SW480 (cell line): ENCODE data around the gene ERCC8.
A peak's percentile ranks its signal among the peaks of the same experiment; 100 is the strongest.
"Not testable (repeated sequence)": the region's sequence is repeated elsewhere in the genome, so short reads cannot be mapped to it uniquely, and the experiment has no call there.

Experiments used
- DNase-seq: peaks from one replicate; pipeline ENCODE4 v3.0.0-alpha.2; 2016; ENCODE audit warnings: low spot score

The ERCC8 gene

DNA sequence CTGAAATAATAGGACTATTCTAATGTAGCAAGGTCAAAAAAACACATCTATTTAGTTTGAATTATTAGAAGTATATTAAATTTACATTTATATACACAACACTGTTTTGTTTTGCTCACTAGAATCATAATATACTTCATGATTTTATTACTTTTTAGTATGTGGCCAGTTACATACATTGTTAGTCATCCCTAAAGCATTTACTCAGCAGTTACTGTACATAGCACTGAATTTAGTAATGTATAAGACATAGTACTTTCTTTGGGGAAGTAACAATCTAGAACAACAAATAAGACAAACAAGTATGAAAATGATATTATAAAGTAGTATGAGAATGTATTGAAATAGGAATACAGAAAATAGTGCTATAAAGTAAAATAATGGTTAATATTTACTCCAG is 28.2 kb downstream of the ERCC8 start:
- DNase-seq: no peak

DNA sequence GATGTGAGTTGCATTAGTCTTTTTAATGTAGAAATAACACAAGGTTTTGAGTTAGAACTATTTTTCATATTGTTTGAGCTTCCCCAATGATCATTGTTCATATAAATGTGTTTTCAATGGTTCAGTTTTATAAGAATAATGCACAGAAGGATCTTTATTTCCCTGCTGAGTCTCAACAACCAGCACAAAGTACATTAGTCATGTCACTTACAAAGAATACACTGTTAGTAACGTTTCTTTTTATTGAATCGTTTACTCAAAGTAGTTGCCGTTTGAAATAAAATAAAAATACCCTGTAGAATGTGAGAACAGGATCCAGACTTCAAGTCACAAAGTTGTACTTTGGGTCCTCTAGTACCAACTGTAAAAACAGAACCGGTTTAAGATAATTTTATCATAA is 41.5 kb downstream of the ERCC8 start:
- DNase-seq: no peak

DNA sequence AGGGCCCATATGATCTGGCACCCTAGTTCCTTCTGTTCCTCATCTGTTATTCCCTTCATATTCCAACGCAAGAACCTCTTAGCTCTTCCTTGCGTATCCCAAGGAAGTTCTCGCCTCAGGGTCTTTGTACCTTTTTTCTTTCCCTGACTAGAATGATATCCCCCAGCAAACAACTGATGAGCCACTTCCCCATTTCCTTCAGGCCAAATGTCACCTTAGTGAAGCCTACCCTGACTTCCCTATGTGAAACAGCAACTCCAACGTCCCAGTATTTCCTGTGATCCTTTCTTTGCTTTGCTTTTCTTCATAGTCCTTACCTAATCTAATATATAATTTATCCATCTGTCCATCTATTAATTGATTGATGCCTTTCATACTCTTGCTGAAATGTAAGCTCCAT is 47.9 kb downstream of the ERCC8 start:
- DNase-seq: no peak

DNA sequence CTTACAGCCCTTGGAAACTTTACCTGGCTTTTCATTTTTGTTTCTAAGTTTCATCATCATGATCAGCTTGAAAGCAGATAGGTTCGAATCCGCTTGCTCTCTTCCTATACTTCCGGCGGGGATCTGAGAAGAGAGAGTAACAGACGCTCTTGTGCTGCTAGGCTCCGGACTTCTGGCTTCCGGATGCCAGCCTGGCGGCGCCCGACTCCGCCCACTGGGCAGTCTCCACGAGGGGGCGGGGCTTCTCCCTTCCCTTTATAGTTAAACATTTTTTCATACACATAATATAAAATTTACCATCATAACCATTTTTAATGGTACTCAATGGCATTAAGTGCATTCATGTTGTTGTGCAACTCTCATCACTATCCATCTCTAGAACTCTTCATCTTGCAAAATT is 51.3 kb downstream of the ERCC8 start:
- no peak for DNase-seq

DNA sequence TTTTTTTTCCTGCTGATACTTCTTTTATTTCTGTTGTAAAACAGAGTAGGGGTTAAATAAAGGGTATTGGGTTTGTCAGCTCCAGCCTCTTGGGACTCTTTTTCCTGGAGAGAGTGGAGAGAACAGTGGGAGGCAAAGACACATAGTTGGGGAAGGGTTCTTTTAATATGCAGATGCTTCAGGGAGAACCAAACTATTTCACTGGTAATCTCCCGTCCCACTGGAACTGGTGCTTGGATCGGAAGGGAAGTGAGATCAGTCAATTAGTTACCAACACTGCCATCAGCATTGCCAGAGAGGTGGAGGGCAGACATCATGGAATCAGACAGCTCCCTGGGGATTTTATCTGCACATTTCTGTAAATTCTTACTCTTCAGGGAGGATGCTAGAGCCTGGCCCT is 53.2 kb downstream of the ERCC8 start:
- no peak for DNase-seq

DNA sequence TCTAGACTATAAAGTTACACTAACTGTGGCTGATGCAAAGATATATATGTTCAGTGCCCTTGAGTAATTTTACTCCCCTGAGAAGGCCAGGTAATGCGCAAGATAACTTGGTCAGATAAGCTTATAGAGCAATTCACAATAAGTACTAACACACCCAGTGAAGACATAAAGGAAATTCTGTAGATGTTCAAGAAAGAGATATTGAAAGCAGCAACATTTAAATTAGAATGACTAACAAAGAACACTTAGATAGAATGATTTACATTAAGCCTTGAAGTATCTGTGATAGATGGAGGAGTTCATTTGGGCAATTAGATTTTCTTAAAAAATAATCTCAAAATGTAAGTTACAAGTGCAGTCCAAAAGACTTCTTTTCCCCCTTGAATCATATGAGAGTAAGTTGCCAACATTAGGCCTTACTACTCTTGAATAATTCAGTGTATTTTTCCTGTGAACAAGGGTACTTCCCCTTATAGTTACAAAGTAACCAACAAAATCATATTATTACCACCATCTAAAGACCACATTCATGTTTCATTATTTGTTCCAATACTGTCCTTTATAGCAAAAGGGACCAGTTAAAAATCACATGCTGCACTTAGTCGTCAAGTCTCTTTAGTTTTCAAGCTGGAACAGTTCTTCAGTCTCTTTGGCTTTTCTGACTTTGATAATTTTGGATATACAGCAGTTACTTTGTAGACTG is 56.4 kb downstream of the ERCC8 start:
- DNase-seq: no peak

DNA sequence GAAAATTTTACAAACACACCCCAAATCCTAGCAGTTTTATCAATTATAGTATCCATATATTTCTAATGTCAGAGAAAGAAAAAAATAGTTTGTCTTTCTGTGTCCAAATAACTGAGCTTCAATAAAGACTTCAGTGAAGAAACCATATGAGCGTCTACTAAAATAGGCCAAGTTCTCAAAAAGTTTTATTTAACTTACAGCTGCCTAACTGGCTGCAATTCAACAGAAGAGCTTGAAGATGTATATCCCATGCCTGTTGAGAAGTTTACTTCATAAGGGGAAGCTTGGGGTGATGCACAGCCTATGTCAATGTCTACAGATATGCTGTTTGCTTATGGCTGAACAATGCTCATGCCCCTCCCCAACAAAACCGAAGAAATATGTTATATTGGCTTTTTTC is 57.1 kb downstream of the ERCC8 start:
- no peak for DNase-seq

DNA sequence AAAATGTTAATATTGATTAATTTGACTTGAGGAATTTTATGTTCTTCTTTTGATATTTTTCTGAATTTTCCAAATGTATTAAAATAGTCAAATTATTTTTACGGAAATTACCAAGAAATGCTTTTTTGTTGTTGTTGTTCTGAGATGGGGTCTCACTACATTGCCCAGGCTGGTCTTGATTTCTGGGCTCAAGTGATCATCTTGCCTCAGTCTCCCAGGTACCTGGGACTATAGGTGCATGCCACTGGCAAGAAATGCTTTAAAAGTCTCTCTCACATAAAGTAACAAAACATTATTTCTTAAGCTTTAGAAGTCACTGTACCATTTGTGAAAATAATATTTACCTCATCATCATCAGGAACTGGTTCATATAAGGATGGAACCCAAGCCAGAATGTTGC is 57.8 kb downstream of the ERCC8 start:
- no peak for DNase-seq

DNA sequence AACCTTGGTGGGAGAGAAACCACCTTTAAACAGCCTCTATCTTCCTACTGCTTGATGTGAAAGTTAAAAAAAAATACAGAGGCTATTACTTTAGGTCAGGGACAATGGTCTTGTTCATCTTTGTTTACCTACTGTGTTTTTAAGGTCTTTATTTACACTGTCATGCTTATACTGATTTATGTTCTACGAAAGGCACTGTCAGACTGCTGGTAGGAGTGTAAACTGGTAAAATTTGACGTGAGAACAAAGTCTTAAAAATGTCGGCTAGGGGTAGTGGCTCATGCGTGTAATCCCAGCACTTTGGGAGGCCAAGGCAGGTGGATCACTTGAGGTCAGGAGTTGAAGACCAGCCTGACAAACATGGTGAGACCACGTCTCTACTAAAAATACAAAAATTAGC is 58.7 kb downstream of the ERCC8 start:
- DNase-seq: no peak

DNA sequence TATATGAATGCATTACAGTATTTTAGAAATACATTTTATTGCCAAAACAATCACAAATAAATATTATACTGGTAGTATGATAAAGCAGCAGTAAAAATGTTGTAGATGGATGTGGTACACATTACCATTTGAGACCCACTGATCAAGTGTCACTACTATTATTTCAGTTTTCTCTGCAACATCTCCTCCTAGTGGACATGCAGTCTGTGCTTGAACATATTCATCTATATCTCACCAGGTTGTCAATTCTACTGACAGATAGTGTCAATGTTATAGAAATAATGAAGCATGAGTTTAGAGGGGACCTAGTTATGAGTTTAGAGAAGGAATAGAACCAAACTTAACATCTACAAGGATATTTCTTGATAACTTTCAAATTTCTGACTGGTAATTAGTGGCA is 61.6 kb downstream of the ERCC8 start:
- DNase-seq: no peak

DNA sequence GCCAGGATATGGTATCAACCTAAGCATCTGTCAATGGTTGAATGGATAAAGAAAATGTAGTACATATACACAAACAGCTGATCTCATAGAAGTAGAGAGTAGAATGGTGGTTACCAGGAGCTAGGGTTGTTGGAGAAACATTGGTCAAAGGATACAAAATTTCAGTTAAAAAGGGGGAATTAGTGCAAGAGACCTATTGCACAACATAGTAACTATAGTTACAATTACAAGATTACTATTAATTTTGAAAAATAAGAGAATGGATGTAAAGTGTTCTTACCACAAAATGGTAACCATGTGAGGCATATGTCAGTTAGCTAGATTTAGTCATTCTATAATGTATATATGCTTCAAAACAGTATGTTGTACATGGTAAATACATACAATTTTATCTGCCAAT is 72.0 kb downstream of the ERCC8 start:
- no peak for DNase-seq

DNA sequence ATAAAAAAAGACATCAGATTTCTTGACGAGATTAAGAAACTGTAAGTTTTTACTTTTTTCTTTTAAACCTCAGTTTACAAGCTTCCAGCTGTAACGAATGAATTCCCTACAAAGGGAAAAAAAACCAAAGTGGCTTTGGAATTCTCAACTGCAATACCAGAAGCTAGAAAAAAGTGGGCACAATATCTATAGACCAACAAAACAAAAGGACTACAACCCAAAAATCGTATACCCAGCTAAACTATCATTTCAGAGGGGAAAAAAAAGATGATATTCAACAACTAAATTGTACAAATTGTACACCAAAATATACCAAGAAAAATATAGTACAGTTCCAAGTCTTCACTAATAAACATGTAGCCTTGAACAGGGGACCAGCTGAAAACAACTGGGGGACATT is 74.0 kb downstream of the ERCC8 start:
- no peak for DNase-seq

DNA sequence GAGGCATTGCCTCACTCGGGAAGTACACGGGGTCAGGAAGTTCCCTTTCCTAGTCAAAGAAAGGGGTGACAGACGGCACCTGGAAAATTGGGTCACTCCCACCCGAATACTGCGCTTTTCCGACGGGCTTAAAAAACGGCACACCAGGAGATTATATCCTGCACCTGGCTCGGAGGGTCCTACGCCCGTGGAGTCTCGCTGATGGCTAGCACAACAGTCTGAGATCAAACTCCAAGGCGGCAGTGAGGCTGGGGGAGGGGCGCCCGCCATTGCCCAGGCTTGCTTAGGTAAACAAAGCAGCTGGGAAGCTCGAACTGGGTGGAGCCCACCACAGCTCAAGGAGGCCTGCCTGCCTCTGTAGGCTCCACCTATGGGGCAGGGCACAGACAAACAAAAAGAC is 84.3 kb downstream of the ERCC8 start:
- DNase-seq: not testable (repeated sequence)

DNA sequence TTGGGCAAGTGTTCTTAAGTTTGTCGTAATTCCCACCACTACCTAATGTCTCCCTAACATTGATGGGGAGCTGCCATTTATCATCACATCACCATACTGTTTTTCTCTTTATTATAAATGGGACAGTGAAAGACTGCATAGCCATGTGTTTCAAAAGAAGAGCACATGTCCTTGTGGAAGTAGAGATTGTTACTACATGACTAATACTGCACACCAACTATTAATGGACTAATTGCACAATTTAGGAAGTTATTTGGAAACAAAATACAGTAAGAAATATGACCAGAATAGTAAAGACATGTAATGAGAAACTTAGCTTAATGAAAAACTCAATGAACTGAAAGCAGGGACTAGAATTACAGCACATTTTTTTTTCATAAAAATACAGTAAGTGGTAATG is 88.8 kb downstream of the ERCC8 start:
- no peak for DNase-seq

DNA sequence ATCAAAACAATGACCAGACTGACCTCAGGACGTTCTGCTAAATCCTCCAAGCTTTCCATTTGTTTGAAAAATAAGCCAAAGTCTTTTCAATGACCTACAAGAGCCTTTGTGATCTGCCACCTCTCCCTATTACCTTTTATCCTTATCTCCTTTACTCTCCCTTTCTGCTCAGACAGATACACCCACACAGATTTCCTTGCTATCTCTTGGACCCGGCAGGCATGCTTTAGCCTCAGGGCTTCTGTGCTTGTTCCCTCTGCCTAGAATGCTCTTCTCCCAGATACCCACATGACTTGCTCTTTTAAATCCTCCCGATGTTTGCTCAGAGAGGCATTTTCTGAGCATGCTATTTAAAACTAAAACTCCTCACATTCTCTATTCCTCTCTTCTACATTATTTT is 91.9 kb downstream of the ERCC8 start:
- no peak for DNase-seq

DNA sequence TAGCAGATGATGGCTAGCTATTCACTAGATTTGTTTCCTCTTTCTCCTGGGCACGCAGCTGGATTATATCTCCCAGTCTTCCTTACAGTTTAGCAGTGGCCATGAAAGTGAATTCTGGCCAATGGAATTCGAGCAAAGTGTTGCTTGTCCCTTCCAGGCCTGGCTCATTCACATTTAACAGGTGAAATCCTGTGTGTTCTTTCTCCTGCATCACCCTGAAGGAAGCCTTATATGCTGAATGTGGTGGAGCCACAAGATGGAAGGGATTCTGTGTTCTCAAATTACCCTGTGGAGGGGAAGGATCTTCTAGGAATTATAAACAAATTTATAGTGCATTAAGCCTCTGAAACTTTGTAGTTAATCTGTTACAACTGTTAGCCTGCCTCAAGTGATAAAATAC is 92.6 kb downstream of the ERCC8 start:
- DNase-seq: no peak

DNA sequence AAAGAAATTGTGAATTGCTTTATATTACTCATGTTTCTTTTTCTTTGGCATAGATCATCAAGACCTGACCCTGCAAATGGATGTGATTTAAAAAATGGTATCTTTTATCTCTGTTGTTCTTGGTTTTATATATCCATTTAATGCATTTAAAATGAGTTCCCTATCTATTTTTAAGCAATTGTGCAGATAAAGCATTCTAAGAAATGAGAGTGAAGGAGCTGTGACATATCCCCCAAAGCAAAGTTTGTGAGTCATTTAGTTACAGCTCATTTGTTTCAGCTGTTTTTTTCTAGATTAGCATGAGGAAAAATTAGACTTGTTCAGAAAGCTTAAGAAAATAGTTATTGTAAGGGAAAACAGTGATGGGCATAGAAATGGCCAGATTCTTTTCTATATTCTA is 93.2 kb downstream of the ERCC8 start:
- DNase-seq: no peak

DNA sequence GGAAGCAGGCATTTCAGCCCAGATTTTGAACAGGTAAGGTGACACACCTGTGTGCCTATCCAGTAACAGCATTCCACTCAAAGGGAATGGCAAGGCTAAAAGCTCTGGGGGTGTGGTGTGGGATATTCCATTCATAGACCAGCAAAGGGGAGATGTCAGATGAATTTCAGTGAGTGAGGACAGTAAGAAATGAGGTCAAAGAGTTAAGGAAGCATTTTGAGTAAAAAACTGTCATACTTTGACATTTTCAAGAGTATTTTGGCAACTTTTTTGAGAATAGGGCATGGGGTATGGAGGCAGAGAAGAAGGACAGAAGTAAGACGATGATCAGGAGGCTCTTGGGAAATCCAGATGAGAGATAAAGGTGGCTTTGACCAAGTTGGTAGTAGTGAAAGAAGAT is 98.6 kb downstream of the ERCC8 start:
- no peak for DNase-seq

DNA sequence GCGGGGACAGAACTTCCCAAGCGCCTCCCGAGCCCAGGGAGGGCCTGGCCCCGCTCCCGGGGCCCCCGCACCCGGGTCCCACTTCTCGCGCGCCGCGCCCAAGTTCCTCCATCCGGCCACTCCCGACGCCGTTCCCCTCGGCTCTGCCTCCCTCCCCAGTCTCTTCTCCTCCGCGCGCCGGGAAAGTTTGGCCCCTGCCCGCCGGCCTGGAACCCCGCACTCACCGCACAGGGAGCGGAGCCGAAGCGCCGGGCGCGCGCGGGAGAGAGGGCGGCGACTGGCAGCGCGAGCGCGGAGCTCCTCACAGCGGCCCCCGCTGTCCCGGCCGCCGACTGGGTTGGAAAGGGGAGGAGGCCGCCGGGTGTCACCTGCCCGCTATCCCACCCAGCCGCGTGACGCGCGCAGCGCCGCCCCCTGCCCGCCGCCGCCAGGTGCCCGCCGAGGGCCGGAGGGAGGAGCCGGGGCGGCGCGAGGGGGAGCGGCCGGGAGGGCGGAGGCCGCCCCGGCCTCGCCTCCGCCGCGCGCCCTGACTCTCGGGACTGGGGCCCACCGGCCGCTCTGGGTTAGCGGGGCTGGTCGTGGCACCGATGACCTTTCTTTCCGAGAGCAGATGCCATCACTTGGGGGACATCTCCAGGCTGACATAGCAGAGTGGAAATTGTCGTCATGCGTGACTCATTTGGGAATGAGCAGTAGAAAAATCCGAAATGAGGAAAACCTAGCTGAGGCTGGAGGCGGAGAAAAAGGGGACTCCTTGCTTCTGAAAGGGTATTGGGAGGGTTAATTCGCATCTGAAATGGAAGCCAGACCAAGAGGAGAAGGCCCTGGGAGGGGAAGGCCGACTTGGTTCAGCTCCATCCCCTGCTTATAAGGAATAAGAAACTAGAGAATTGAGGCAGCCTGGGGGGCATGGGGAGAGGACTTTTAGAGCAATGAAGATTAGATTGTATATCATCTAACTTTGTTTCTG is 100.6 kb downstream of the ERCC8 start, which contains the start of gene ELOVL7:
Gene ELOVL7, minus strand, starts transcription at position 334 of the 970 bp plus-strand sequence. CDS start 56,872 bp downstream, outside the sequence.
- peak; percentile 85 for DNase-seq

DNA sequence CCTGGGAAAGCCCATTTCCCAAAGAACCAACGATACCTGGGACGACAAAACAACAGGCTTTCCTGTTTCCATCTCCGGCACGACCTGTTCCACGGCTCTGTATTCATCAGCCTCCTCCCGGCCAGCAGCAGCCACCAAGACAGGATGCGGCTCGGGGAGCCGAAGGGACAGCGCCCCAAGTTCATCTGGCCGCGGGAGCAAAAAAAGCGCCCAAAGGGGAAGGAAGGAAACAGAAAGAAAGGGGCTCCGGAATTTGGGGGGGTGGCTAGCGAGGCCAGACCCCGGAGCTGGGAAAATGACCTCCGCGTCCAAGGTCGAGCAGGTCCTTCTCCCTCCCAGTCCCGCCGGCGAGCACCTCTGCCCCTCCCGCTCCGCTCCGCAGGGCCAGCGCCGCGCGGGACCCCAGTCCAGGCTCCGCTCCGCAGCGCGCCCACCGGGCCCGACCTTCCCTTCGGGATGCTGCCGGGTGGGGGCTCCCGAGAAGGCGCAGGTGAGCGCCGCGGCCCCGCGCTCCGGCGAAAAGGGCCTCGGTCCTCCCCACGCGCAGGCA is 101.4 kb downstream of the ERCC8 start:
- DNase-seq: peak; percentile 35

DNA sequence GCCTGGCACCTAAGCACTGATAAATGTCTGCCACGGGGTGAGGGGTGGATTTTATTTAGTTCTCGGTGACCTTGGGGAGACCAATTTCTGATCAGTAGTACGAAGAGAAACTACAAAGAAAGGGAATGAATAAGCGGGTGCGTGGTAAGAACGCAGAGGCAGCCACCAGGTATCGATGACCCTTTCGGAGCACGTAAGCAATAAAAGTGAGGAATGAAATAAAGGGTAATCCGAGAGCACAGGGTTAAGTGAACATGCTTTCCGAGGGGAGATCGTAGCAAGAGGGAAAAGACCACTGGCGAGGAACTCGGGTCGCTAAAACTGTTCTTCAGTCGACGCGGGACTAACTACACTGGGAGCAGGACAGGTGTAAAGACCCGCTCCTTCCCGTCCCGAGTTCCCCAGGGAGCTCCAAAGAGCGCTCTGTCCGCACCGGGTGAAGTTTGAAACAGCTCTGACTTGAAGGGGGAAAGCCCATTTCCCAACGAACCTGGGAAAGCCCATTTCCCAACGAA is 101.9 kb downstream of the ERCC8 start:
- DNase-seq: no peak

DNA sequence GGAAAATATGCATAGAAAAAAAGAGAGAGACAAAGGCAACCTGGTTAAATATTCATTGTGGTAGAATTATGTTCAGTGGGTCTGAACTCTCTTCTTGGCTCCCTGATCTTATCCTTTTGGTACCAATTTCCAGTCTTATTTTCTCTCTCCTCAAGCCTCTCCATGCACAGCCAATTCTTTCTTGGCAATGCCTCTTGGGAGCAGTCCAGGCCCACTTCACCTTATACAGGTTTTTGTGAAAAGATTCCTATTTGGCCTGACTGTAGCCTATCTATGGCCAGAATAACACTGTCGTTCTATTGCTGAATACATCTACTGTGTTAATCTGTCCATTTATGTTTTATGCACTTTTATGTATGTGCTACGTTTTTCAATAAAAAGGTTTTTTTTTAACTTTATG is 103.5 kb downstream of the ERCC8 start:
- DNase-seq: no peak

DNA sequence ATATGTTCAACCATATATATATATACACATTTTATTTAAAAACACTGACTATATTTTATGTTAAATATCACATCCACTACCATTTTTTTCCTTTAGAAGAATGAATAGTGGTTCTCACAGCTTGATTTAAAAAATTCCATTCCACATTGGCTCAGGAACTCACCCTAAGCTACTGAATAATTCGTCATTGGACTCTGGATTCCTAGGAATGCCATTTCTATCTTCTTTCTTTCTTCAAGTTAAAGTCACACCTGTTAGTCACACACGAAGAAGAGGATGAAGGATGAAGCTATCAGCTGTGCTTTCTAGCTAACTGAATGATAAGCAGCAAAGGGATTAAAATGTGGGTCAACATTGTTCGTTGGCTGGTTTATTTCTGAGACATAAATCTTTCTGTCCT is 108.7 kb downstream of the ERCC8 start:
- no peak for DNase-seq
